ENCODE results near the gene P2RY6. TPM values are rescaled to one million over a fixed set of nuclear protein-coding genes. Genes with fewer than 3 reads are reported as not detected.

The P2RY6 gene
- total RNA-seq, 1 donor from 2014 or later = not detected

DNA sequence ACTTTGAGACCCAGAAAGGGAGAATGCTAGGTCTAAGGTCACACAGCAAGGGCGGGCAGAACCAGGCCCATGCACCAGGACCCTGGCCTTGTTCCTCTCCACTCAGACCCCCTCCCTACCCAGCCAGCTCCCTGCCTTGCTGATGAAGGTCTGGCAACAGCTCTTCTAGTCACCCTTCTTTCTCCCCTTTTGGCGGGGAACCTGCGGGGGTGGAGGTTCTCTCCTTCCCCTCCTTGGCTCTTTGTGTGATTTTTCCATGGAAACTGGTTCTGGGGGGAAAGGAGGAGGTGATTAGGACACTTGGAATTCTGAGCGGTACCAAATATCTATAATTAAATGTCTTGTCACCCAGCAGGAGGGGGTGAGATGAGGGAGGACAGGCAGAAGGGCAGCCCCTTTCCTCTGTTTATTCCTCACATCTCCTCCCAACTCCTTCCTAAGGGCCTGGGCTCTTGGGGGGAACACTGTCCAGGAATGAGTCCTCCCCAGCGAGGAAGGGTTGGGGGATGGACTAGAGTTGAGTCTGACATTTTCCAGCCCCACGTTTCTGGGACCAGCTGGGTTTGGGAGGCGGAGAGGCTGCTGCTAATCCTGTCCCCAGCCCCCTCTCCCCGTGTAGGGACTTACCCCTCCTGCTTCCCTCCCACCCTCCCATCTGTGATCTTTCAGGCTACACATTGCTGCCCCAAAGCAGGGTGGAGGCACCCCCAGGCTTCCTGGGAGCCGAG is 43.3 kb downstream of the P2RY6 start:
- peaks cover 11% of the 10 kb centered on the region for H3K36me3 Mint-ChIP-seq (ENCODE audit: unreplicated experiment)
- TF ChIP-seq CTCF (IDR thresholded peaks at IDR 0.05) = no peak
- H3K27ac Mint-ChIP-seq (ENCODE audit: unreplicated experiment) = peak overlapping the region; percentile 85
- H3K9me3 Mint-ChIP-seq (ENCODE audit: unreplicated experiment) = no peaks in the 10 kb centered on the region
- H3K4me3 Mint-ChIP-seq (ENCODE audit: unreplicated experiment) = no peak overlapping the region
- no peaks in the 10 kb centered on the region for H3K27me3 Mint-ChIP-seq (ENCODE audit: unreplicated experiment)
- DNase-seq (ENCODE audit: extremely low spot score, unreplicated experiment) = no peak
- peaks cover 89% of the 10 kb centered on the region for H3K4me1 Mint-ChIP-seq (ENCODE audit: unreplicated experiment)

GRCh38 chr11:73316422-73316821 is 44.3 kb downstream of the P2RY6 start:
- Mint-ChIP-seq H3K27me3 (ENCODE audit: unreplicated experiment) (no peaks in the 10 kb centered on the region), H3K4me1 (ENCODE audit: unreplicated experiment) (peaks cover 87% of the 10 kb centered on the region), H3K9me3 (ENCODE audit: unreplicated experiment) (no peaks in the 10 kb centered on the region), H3K4me3 (ENCODE audit: unreplicated experiment) (peak overlapping the region; percentile 28), H3K27ac (ENCODE audit: unreplicated experiment) (peak overlapping the region; percentile 33), H3K36me3 (ENCODE audit: unreplicated experiment) (peaks cover 11% of the 10 kb centered on the region)
- TF ChIP-seq CTCF (IDR thresholded peaks at IDR 0.05) = no peak
- DNase-seq (ENCODE audit: extremely low spot score, unreplicated experiment) = no peak

DNA sequence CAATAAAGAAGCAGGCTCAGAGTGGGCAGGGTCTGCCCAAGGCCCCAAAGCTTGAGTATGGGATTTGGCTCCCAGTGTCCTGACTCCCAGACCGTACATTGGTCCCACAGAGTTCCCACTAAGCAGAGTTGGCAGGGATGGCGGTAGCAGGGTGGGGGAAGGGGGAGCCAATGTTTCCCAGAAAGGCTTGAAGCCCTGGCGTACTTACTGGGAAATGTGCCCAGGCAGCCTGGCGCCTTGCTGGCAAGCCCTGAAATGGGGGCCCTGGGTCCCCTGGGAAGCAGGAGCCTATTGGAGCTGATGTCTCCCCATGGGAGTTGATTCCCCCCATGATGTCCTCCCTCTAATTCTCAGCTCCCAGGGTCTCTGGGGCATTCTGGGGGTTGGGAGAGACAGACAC is 45.2 kb downstream of the P2RY6 start:
- Mint-ChIP-seq H3K27me3 (ENCODE audit: unreplicated experiment) (no peaks in the 10 kb centered on the region), H3K9me3 (ENCODE audit: unreplicated experiment) (no peaks in the 10 kb centered on the region), H3K4me3 (ENCODE audit: unreplicated experiment) (no peak overlapping the region), H3K36me3 (ENCODE audit: unreplicated experiment) (peaks cover 11% of the 10 kb centered on the region), H3K4me1 (ENCODE audit: unreplicated experiment) (peaks cover 87% of the 10 kb centered on the region), H3K27ac (ENCODE audit: unreplicated experiment) (no peak overlapping the region)
- DNase-seq (ENCODE audit: extremely low spot score, unreplicated experiment) = no peak
- no peak for TF ChIP-seq CTCF (IDR thresholded peaks at IDR 0.05)

DNA sequence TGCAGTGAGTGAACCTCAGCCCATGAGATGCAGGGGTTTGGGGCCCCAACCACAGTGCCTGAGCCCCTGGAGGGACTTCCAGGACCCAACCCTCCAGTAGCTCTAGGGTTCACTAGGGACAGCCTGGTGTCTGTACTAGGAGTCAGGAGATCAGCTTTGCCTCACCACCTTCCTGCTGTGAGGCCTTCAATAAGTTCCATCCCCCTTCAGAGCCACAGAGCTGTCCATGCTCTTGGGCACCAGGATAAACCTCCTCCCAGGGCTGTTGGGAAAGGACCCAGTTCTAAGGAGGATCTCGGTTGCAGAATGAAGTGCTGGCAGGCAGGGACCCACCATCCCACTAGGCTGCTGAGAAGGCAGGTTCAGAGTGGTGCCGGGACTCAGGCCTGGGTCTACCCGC is 45.7 kb downstream of the P2RY6 start:
- Mint-ChIP-seq H3K36me3 (ENCODE audit: unreplicated experiment) (peaks cover 11% of the 10 kb centered on the region), H3K4me1 (ENCODE audit: unreplicated experiment) (peaks cover 88% of the 10 kb centered on the region), H3K9me3 (ENCODE audit: unreplicated experiment) (no peaks in the 10 kb centered on the region), H3K27ac (ENCODE audit: unreplicated experiment) (no peak overlapping the region), H3K27me3 (ENCODE audit: unreplicated experiment) (no peaks in the 10 kb centered on the region), H3K4me3 (ENCODE audit: unreplicated experiment) (no peak overlapping the region)
- no peak for DNase-seq (ENCODE audit: extremely low spot score, unreplicated experiment)
- no peak for TF ChIP-seq CTCF (IDR thresholded peaks at IDR 0.05)

GRCh38 chr11:73318501-73319011 is 46.4 kb downstream of the P2RY6 start:
- Mint-ChIP-seq H3K27ac (ENCODE audit: unreplicated experiment) (peak overlapping the region; percentile 50), H3K27me3 (ENCODE audit: unreplicated experiment) (no peaks in the 10 kb centered on the region), H3K4me1 (ENCODE audit: unreplicated experiment) (peaks cover 88% of the 10 kb centered on the region), H3K36me3 (ENCODE audit: unreplicated experiment) (peaks cover 11% of the 10 kb centered on the region), H3K9me3 (ENCODE audit: unreplicated experiment) (no peaks in the 10 kb centered on the region), H3K4me3 (ENCODE audit: unreplicated experiment) (no peak overlapping the region)
- TF ChIP-seq CTCF (IDR thresholded peaks at IDR 0.05) = no peak
- DNase-seq (ENCODE audit: extremely low spot score, unreplicated experiment) = no peak

All from osteocyte (in vitro differentiated cells).